NCI-H1930 (cell line): ENCODE data around the gene MMP15.
A peak's percentile ranks its signal among the peaks of the same experiment; 100 is the strongest.
"Not testable (repeated sequence)": the region's sequence is repeated elsewhere in the genome, so short reads cannot be mapped to it uniquely, and the experiment has no call there.

ENCODE experiments used
- DNase-seq, 2 experiments: peaks; one replicate each; lab custom pipeline; 2025; lab: John Stamatoyannopoulos, UW

Gene MMP15

GRCh38 chr16:57996406-57997175, 29.0 kb upstream of the MMP15 start:
- DNase-seq, result no peak

- DNase-seq, result no peak
Observed at GRCh38 chr16:57997176-57997527, 28.4 kb upstream of the MMP15 start.

DNA sequence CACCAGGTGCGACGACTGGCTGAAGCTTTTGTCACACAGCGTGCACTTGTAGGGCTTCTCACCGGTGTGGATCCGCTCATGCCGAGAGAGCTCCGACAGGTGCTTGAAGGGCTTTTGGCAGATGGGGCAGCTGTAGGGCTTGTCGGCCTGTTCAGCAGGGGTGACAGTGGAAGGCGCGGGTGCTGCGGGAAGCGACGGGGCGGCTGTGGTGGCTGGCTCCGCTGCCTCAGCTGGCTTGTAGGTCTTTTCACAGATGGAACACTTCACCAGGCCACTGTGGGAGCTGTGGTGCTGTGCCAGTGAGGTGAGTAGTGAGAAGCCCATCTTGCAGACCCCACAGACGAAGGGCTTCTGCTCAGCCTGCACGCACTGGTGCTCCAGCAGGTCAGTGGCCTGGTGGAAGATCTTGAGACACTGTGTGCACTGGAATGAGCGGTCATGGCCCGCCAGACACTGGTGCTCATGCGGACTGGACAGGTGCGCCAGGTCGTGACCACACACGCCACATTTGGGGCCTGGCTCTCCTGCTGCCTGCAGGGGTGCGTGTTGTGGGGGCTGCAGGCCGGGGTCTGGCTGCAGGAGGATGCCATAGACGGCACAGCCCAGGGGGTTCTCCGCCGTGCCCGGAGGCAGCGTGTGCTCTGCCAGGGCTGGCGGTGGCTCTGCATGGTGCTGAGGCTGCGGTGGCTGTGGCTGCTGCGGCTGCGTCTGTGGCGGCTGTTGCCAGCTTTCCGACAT, 27.9 kb upstream of the MMP15 start:
- no peak for DNase-seq

- no peak for DNase-seq
Observed at GRCh38 chr16:57998486-57998885, 27.1 kb upstream of the MMP15 start.

DNA sequence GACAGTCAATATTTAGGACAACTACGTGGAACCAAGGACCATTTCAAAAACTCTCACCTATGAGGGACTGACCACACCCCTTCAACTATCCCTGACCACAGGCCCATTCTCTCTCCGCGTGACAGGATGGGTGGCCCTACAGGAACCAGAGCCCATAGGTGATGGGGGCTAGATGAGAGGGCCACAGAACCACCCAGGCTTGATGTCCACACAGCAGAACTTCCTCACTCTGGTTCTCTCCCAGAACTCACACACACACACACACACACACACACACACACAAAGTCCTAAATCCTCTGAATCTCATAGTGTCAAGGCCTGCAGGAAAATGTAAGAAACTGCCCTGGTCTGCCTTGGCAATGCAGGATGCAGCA, 26.6 kb upstream of the MMP15 start:
- no peak for DNase-seq

DNA sequence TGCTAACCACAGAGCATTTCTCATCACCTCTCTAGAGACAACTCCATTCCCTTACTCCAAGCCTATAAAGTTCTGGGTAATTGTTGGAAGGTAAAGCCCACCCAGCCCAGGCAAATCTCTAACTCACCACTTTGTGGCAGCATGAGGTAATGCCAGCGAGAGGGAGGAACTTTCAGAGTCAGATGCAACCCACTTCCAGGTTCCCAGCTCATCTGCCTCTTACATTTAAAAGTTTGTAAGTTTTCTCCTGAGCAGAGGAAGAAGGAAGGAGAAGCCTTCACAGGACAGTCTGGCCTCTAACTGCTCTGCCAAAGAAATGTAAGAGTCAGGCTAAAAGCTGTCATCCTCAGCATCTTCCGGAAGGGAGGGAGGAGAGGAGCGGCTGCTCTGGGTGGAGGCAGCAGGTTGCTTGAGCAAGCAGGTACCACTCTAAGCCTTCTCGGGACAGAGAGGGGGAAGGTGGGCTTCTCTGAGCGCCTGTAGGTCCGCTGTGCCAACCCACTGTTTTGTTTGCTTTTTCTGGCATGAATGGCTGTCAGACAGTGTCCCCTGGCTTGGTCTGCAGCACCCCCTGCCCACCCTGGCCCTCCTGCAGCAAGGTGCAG, 26.1 kb upstream of the MMP15 start:
- DNase-seq, result no peak

- DNase-seq, result no peak
Observed at GRCh38 chr16:57999971-58000705, 25.4 kb upstream of the MMP15 start, which contains the start of gene ZNF319. Gene ZNF319, minus strand, starts transcription at chr16:58000672. Its CDS starts 2,407 bp downstream, at chr16:57998265.

GRCh38 chr16:58000706-58001676, 24.6 kb upstream of the MMP15 start, which contains the start of gene USB1:
Gene USB1, plus strand, starts transcription at chr16:58001407. Its CDS starts 77 bp downstream, at chr16:58001484.
- peak; percentile 60 to 70 for DNase-seq

GRCh38 chr16:58001781-58002415, 23.7 kb upstream of the MMP15 start:
- no peak for DNase-seq

GRCh38 chr16:58002416-58002800, 23.1 kb upstream of the MMP15 start:
- no peak for DNase-seq

- no peak for DNase-seq
Observed at GRCh38 chr16:58002936-58003335, 22.6 kb upstream of the MMP15 start.

DNA sequence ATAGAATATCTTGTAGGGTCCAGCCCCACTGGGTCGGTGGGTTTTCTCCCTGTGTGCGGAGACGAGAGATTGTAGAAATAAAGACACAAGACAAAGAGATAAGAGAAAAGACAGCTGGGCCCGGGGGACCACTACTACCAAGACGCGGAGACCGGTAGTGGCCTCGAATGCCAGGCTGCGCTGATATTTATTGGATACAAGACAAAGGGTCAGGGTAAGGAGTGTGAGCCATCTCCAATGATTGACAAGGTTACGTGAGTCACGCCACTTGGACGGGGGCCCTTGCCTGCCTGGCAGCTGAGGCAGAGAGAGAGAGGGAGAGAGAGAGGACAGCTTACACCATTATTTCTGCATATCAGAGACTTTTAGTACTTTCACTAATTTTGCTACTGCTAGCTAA, 20.8 kb upstream of the MMP15 start:
- not testable (repeated sequence) for DNase-seq

DNA sequence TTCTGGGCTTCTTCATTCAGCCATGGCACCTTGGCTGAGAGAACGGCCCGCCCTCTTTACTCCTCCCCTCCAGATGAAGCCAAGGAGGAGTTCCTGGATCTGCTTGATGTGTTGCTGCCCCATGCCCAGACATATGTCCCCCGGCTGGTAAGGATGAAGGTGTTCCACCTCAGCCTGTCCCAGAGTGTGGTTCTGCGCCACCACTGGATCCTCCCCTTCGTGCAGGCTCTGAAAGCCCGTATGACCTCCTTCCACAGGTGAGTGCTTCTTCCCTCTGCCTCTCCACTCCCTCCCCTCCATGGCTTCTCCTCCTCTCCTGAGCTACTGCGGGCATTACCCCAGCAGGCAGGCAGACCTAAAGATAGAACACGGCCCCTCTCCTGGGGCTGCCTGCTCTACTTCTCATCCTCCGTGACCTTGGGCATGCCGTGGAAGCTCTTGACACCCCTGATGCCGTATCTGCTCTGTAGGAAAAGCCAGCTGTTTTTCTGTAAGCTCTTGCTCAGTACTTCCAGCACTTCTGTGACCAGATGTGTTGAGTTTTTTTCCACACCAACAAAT, 15.6 kb upstream of the MMP15 start:
- DNase-seq, result no peak

DNA sequence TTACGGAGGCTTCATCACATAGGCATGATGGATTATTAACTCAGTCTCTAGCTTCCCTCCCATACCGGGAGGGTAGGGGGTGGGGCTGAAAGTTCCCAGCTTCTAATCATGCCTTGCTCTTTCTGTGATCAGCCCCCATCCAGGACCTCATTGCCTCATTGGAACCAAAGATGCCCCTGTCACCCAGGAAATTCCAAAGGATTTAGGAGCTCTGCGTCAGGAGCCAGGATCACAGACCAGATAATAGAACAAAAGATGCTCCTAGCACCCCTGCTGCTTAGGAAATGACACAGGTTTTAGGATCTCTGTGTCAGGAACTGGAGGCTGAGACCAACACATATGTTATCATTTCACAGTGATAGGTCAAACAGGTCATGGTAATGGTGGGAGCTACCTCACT, 14.7 kb upstream of the MMP15 start:
- DNase-seq, result no peak

DNA sequence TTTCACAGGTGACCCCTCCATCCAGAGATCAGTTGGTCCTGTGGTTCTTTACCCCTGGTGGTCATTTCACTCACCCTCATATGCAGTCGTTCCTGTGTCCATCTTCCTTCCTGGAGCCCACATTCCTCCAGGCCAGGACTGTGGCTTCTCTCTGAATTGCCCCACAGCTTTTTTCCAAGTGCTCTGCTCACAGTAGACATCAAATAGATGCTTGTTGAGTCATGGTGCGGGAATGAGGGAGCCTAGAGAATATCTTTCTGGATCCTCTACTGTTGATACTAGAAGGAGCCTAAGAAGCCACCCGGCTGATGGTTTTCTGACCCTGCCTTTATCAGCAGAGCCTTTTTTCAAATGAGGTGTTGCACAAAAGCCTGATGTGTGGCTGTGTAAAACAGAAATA, 13.9 kb upstream of the MMP15 start:
- no peak for DNase-seq

- DNase-seq, result no peak
Observed at GRCh38 chr16:58012481-58012880, 13.1 kb upstream of the MMP15 start.

GRCh38 chr16:58013201-58013956, 12.2 kb upstream of the MMP15 start:
- DNase-seq, result no peak

DNA sequence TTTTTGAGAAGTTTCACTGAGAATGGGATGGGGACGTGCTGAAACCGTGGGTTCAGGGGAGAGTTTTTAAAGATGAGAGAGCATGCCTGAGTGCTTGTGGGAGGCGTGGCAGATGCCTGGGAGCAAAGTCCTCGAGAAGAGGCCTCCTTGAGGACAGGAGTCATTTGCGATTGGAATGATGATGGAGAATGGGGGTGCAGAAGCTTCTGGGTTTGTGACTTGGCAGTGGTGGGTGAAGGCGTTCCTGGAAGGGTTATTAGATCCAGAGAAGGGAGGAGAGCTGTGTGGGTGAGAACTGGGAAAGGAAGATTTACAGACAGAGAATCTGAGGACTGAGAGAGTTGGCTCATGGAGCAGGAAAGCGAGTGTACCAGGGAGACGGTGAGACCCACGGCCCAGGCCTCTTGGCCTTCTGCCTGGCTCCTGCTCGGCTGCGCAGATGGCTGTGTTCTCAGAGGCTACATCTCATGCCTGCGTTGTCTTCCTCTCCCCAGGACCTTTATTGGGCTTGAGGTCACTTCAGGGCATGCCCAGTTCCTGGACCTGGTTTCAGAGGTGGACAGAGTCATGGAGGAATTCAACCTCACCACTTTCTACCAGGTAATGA, 8.6 kb upstream of the MMP15 start:
- DNase-seq, result no peak

GRCh38 chr16:58018803-58019202, 6.8 kb upstream of the MMP15 start:
- DNase-seq, result no peak
